ENCODE results near the gene RAB6A. TPM values are rescaled to one million over a fixed set of nuclear protein-coding genes. Genes with fewer than 3 reads are reported as not detected.

Gene RAB6A
- total and polyA plus RNA-seq, 2 of the 8 experiments (the other 6 are each of a cell fraction or from before 2014, with no cell fraction given), result 24.4 to 88.6 TPM

DNA sequence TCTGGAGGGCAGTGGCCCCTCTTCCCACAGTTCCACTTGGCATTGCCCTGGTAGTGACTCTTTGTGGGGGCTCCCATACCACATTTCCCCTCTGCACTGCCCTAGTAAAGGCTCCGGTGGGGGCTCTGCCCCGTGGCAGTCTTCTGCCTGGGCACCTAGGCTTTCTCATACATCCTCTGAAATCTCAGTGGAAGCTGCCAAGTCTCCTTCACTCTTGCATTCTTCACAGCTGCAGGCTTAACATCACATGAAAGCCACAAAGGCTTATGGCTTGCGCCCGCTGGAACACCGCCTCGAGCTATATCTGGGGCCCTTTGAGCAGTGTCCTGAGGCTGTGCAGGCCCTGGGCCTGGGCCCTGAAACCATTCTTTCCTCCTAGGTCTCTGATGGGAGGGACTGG lies 89.2 kb downstream of the RAB6A start:
- no peaks in the 10 kb centered on the region for H3K79me1 ChIP-seq (ENCODE audit: low read depth, low read length)
- H3K79me2 ChIP-seq (ENCODE audit: control insufficient read depth in 1 of 2, insufficient read depth in 2 of 2, low read length in 2 of 2), result no peaks in the 10 kb centered on the region
- DNase-seq (ENCODE audit: low read depth in 1 of 2, low spot score in 2 of 2), result no peak
- no peak overlapping the region for H3K4me3 ChIP-seq (ENCODE audit: extremely low read depth in 1 of 4, insufficient read depth in 2 of 4, low read depth in 3 of 4, low read length in 4 of 4)
- 95% methylated on average over 6 of the region's 6 CpGs; no CpG with 5 or more reads in 1 of the 2 experiments for WGBS, 2 experiments (ENCODE audit: extremely low coverage in 1 of 2, insufficient coverage in 1 of 2, insufficient read length in 1 of 2, insufficient replicate concordance in 2 of 2, low coverage in 1 of 2, low lambda C conversion rate in 2 of 2, missing lambda C conversion rate in 1 of 2)
- no peak overlapping the region for H3K23ac ChIP-seq (ENCODE audit: insufficient read length)
- no peaks in the 10 kb centered on the region for H3K27me3 ChIP-seq (replicated peaks in 1 of 4; ENCODE audit: control insufficient read depth in 3 of 4, extremely low read depth in 1 of 4, insufficient read depth in 3 of 4, low read length in 3 of 4)
- no peaks in the 10 kb centered on the region for H3K36me3 ChIP-seq (ENCODE audit: control insufficient read depth in 2 of 4, insufficient read depth in 4 of 4, low read length in 3 of 4)
- FAIRE-seq, result no peak
- no peaks in the 10 kb centered on the region for H3K9me3 ChIP-seq (ENCODE audit: insufficient read depth in 2 of 2, low read depth in 1 of 2, low read length in 1 of 2)
- no peak overlapping the region for H3K56ac ChIP-seq (replicated peaks; ENCODE audit: insufficient read length, low read depth, low read length)
- H2BK12ac ChIP-seq (ENCODE audit: low read depth, low read length), result no peak overlapping the region
- no peaks in the 10 kb centered on the region for H4K20me1 ChIP-seq (replicated peaks in 1 of 2; ENCODE audit: control insufficient read depth in 1 of 2, insufficient read depth in 2 of 2, low read length in 2 of 2)
- H2AK5ac ChIP-seq (ENCODE audit: low read depth, low read length), result no peak overlapping the region
- no peak overlapping the region for H3K4ac ChIP-seq (replicated peaks; ENCODE audit: insufficient read length, low read depth, low read length)
- no peak overlapping the region for H2BK15ac ChIP-seq (ENCODE audit: low read length)
- no peak overlapping the region for H2AFZ ChIP-seq (ENCODE audit: low read length)
- no peak overlapping the region for H2BK5ac ChIP-seq (ENCODE audit: low read depth, low read length)
- H2BK20ac ChIP-seq (ENCODE audit: low read length), result no peak overlapping the region
- no peak overlapping the region for H3K9ac ChIP-seq (replicated peaks in 1 of 4; ENCODE audit: extremely low read depth in 1 of 4, low read depth in 3 of 4, low read length in 3 of 4)
- POLR2A ChIA-PET (ENCODE audit: partially characterized antibody), result interaction anchor here (1.0 to 1.9 kb wide), 2 partner anchors 9 to 89 kb away, joined by 3 to 5 read pairs; partner anchors contain the start of gene RAB6A
- no peak overlapping the region for H3K4me2 ChIP-seq (ENCODE audit: insufficient read depth in 1 of 2, low read depth in 2 of 2, low read length in 2 of 2)
- no peak overlapping the region for H4K5ac ChIP-seq (ENCODE audit: insufficient read length, low read depth, low read length)
- CTCF ChIA-PET (ENCODE audit: partially characterized antibody), result interaction anchor here (0.6 to 3.0 kb wide), 5 partner anchors 10 to 260 kb away, joined by 3 to 31 read pairs (median 8); no protein-coding TSS in a partner anchor
- H2BK120ac ChIP-seq (replicated peaks; ENCODE audit: low read depth, low read length), result no peak overlapping the region
- H4K91ac ChIP-seq (replicated peaks; ENCODE audit: insufficient read length, low read length), result no peak overlapping the region
- H3K18ac ChIP-seq (ENCODE audit: extremely low read depth, low read length), result no peak overlapping the region
- H4K8ac ChIP-seq (ENCODE audit: extremely low read depth, insufficient read depth, low read length), result no peak overlapping the region; the same call in 1 of the 2 replicates
- H3K14ac ChIP-seq (ENCODE audit: insufficient read length), result no peak overlapping the region
- no peaks in the 10 kb centered on the region for H3K23me2 ChIP-seq (ENCODE audit: low read depth, low read length)
- no peaks in the 10 kb centered on the region for H3K4me1 ChIP-seq (replicated peaks in 1 of 4; ENCODE audit: control insufficient read depth in 3 of 4, insufficient read depth in 4 of 4, low read length in 3 of 4)
- no peak overlapping the region for H3K27ac ChIP-seq (ENCODE audit: low read depth, low read length)
- TF ChIP-seq TAF7 (optimal IDR thresholded peaks at IDR 0.05; ENCODE audit: borderline replicate concordance, low read depth, low read length), result no peak
- TF ChIP-seq YY1 (IDR thresholded peaks at IDR 0.05; ENCODE audit: low read depth, low read length), result no peak
- no peak for TF ChIP-seq SP2 (IDR thresholded peaks at IDR 0.05; ENCODE audit: low read length)
- no peak for TF ChIP-seq PHF8 (conservative IDR thresholded peaks at IDR 0.05; ENCODE audit: low read depth, low read length)
- no peak for TF ChIP-seq SIRT6 (IDR thresholded peaks at IDR 0.05; ENCODE audit: low read length)
- no peak for TF ChIP-seq SP4 (IDR thresholded peaks at IDR 0.05; ENCODE audit: low read length)
- no peak for TF ChIP-seq GTF2F1 (IDR thresholded peaks at IDR 0.05; ENCODE audit: borderline replicate concordance, low read depth, low read length)

All from H1 (cell line).